HEK293 (cell line): ENCODE data around the gene CAGE1.

Experiments
- KLF10 ChIP-seq: fragments of 450-650 bp; IDR thresholded peaks from 2 replicates; pipeline ENCODE4 v1.5.1; 2018; ENCODE audit warnings: missing biosample characterization, mild to moderate bottlenecking, missing genetic modification characterization
- ZBTB21 ChIP-seq: fragments of 450-650 bp; formaldehyde crosslinking; IDR thresholded peaks from 2 replicates; pipeline ENCODE4 v1.5.1; 2017; ENCODE audit warnings: missing biosample characterization, missing genetic modification characterization
- ZNF585B ChIP-seq: fragments of 450-650 bp; formaldehyde crosslinking; IDR thresholded peaks from 2 replicates; pipeline ENCODE4 v1.5.1; 2016; ENCODE audit warnings: missing biosample characterization, missing genetic modification characterization
- TF ChIP-seq, protein P1 (sequence below): fragments of 450-650 bp; formaldehyde crosslinking; IDR thresholded peaks from 2 replicates; pipeline ENCODE4 v1.5.1; 2016; ENCODE audit warnings: missing biosample characterization, missing genetic modification characterization
- TF ChIP-seq, protein P2 (sequence below): fragments of 450-650 bp; formaldehyde crosslinking; optimal IDR thresholded peaks from 2 replicates; pipeline ENCODE3; 2016; ENCODE audit warnings: missing biosample characterization, mild to moderate bottlenecking, missing genetic modification characterization
- TF ChIP-seq, protein P3 (sequence below): fragments of 450-650 bp; formaldehyde crosslinking; IDR thresholded peaks from 2 replicates; pipeline ENCODE4 v1.5.1; 2016; ENCODE audit warnings: missing biosample characterization, missing genetic modification characterization

- TF ChIP-seq, protein P1, sequence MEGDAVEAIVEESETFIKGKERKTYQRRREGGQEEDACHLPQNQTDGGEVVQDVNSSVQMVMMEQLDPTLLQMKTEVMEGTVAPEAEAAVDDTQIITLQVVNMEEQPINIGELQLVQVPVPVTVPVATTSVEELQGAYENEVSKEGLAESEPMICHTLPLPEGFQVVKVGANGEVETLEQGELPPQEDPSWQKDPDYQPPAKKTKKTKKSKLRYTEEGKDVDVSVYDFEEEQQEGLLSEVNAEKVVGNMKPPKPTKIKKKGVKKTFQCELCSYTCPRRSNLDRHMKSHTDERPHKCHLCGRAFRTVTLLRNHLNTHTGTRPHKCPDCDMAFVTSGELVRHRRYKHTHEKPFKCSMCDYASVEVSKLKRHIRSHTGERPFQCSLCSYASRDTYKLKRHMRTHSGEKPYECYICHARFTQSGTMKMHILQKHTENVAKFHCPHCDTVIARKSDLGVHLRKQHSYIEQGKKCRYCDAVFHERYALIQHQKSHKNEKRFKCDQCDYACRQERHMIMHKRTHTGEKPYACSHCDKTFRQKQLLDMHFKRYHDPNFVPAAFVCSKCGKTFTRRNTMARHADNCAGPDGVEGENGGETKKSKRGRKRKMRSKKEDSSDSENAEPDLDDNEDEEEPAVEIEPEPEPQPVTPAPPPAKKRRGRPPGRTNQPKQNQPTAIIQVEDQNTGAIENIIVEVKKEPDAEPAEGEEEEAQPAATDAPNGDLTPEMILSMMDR (tag by site-specific recombination): no peak
- TF ChIP-seq ZNF585B: no peak
- TF ChIP-seq KLF10 (tag by site-specific recombination): no peak
- no peak for TF ChIP-seq ZBTB21 (tag by site-specific recombination)
- TF ChIP-seq, protein P2, sequence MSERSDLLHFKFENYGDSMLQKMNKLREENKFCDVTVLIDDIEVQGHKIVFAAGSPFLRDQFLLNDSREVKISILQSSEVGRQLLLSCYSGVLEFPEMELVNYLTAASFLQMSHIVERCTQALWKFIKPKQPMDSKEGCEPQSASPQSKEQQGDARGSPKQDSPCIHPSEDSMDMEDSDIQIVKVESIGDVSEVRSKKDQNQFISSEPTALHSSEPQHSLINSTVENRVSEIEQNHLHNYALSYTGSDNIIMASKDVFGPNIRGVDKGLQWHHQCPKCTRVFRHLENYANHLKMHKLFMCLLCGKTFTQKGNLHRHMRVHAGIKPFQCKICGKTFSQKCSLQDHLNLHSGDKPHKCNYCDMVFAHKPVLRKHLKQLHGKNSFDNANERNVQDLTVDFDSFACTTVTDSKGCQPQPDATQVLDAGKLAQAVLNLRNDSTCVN (tag by site-specific recombination): no peak
- TF ChIP-seq, protein P3, sequence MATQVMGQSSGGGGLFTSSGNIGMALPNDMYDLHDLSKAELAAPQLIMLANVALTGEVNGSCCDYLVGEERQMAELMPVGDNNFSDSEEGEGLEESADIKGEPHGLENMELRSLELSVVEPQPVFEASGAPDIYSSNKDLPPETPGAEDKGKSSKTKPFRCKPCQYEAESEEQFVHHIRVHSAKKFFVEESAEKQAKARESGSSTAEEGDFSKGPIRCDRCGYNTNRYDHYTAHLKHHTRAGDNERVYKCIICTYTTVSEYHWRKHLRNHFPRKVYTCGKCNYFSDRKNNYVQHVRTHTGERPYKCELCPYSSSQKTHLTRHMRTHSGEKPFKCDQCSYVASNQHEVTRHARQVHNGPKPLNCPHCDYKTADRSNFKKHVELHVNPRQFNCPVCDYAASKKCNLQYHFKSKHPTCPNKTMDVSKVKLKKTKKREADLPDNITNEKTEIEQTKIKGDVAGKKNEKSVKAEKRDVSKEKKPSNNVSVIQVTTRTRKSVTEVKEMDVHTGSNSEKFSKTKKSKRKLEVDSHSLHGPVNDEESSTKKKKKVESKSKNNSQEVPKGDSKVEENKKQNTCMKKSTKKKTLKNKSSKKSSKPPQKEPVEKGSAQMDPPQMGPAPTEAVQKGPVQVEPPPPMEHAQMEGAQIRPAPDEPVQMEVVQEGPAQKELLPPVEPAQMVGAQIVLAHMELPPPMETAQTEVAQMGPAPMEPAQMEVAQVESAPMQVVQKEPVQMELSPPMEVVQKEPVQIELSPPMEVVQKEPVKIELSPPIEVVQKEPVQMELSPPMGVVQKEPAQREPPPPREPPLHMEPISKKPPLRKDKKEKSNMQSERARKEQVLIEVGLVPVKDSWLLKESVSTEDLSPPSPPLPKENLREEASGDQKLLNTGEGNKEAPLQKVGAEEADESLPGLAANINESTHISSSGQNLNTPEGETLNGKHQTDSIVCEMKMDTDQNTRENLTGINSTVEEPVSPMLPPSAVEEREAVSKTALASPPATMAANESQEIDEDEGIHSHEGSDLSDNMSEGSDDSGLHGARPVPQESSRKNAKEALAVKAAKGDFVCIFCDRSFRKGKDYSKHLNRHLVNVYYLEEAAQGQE (tag by site-specific recombination): no peak
These were observed 11.6 kb downstream of the CAGE1 start for GRCh38 chr6:7377961-7378360.
